H9 (cell line): ENCODE results near the gene DNAJC6. TPM values are rescaled to one million over a fixed set of nuclear protein-coding genes. Genes with fewer than 3 reads are reported as not detected.

Experiments
- DNase-seq: peaks from one replicate; pipeline ENCODE4 v3.0.0-alpha.2; 2017
- H2AFZ ChIP-seq: one replicate; pipeline ENCODE4 v1.6.1; 2013; ENCODE audit warnings: mild to moderate bottlenecking, low read length, control low read depth, moderate library complexity
- H2AK5ac ChIP-seq: 2 replicates; pipeline ENCODE4 v1.6.1; 2013; ENCODE audit warnings: low read length, control low read depth, mixed read lengths; ENCODE audit not compliant: insufficient read length
- H2BK120ac ChIP-seq: one replicate; pipeline ENCODE4 v1.6.1; 2013; ENCODE audit warnings: low read depth, mild to moderate bottlenecking, low read length, control low read depth, inconsistent platforms; ENCODE audit not compliant: poor library complexity, severe bottlenecking
- H2BK12ac ChIP-seq: 2 replicates; pipeline ENCODE4 v1.6.1; 2013; ENCODE audit warnings: low read length, control low read depth, mixed read lengths, low read depth; ENCODE audit not compliant: insufficient read length
- H2BK15ac ChIP-seq: 2 replicates; pipeline ENCODE4 v1.6.1; 2013; ENCODE audit warnings: low read depth, low read length, control low read depth
- H2BK20ac ChIP-seq: one replicate; pipeline ENCODE4 v1.6.1; 2013; ENCODE audit warnings: low read depth, mild to moderate bottlenecking, low read length, control low read depth, inconsistent platforms; ENCODE audit not compliant: poor library complexity, severe bottlenecking
- H2BK5ac ChIP-seq: 2 replicates; pipeline ENCODE4 v1.6.1; 2013; ENCODE audit warnings: low read length, control low read depth, mixed read lengths; ENCODE audit not compliant: insufficient read length
- H3K14ac ChIP-seq: 2 replicates; pipeline ENCODE4 v1.6.1; 2013; ENCODE audit warnings: low read length, control low read depth; ENCODE audit not compliant: insufficient read depth
- H3K18ac ChIP-seq: 2 replicates; pipeline ENCODE4 v1.6.1; 2013; ENCODE audit warnings: low read depth, mild to moderate bottlenecking, mixed read lengths, low read length, control low read depth; ENCODE audit not compliant: insufficient read length
- H3K23ac ChIP-seq: 2 replicates; pipeline ENCODE4 v1.6.1; 2013; ENCODE audit warnings: low read length, control low read depth, mixed read lengths, low read depth; ENCODE audit not compliant: insufficient read length
- H3K23me2 ChIP-seq: 2 replicates; pipeline ENCODE4 v1.6.1; 2013; ENCODE audit warnings: low read depth, mild to moderate bottlenecking, mixed read lengths, low read length, control low read depth; ENCODE audit not compliant: insufficient read length, poor library complexity, severe bottlenecking
- H3K27ac ChIP-seq: 2 replicates; pipeline ENCODE4 v1.5.1; 2013; ENCODE audit warnings: low read length, control low read depth, mixed read lengths, low read depth; ENCODE audit not compliant: insufficient read length
- H3K27me3 ChIP-seq: 2 replicates; pipeline ENCODE4 v1.6.1; 2013; ENCODE audit warnings: low read length, control low read depth, inconsistent platforms; ENCODE audit not compliant: insufficient read depth
- H3K4ac ChIP-seq: 2 replicates; pipeline ENCODE4 v1.6.1; 2013; ENCODE audit warnings: low read depth, mild to moderate bottlenecking, control low read depth, inconsistent platforms, low read length, moderate library complexity
- H3K4me1 ChIP-seq: 2 replicates; pipeline ENCODE4 v1.6.1; 2013; ENCODE audit warnings: low read length, control low read depth, inconsistent platforms; ENCODE audit not compliant: insufficient read depth
- H3K4me2 ChIP-seq: 2 replicates; pipeline ENCODE4 v1.6.1; 2013; ENCODE audit warnings: low read length, control low read depth, mixed read lengths; ENCODE audit not compliant: insufficient read length, insufficient read depth
- H3K56ac ChIP-seq: 2 replicates; pipeline ENCODE4 v1.6.1; 2013; ENCODE audit warnings: low read depth, mild to moderate bottlenecking, mixed read lengths, low read length, control low read depth; ENCODE audit not compliant: insufficient read length
- H3K79me1 ChIP-seq: 2 replicates; pipeline ENCODE4 v1.6.1; 2013; ENCODE audit warnings: low read depth, mild to moderate bottlenecking, moderate library complexity, low read length, control low read depth, inconsistent platforms; ENCODE audit not compliant: insufficient read depth, poor library complexity, severe bottlenecking
- H3K79me2 ChIP-seq: 2 replicates; pipeline ENCODE4 v1.6.1; 2013; ENCODE audit warnings: low read length, control low read depth, inconsistent platforms; ENCODE audit not compliant: insufficient read depth
- H3K9ac ChIP-seq: 2 replicates; pipeline ENCODE4 v1.6.1; 2013; ENCODE audit warnings: low read length, control low read depth, mixed read lengths; ENCODE audit not compliant: insufficient read length; ENCODE audit errors: extremely low read depth
- H3K9me3 ChIP-seq: one replicate; pipeline ENCODE4 v1.6.1; 2013; ENCODE audit warnings: low read depth, low read length, inconsistent platforms; ENCODE audit not compliant: control insufficient read depth
- H3T11ph ChIP-seq: one replicate; pipeline ENCODE4 v1.6.1; 2013; ENCODE audit warnings: mild to moderate bottlenecking, low read length, control low read depth, inconsistent platforms
- H4K20me1 ChIP-seq: one replicate; pipeline ENCODE4 v1.6.1; 2013; ENCODE audit not compliant: control insufficient read depth, insufficient read length, insufficient read depth
- H4K5ac ChIP-seq: 2 replicates; pipeline ENCODE4 v1.6.1; 2013; ENCODE audit warnings: low read depth, mild to moderate bottlenecking, mixed read lengths, low read length, control low read depth; ENCODE audit not compliant: insufficient read length
- H4K8ac ChIP-seq: replicated peaks from 2 replicates; pipeline ENCODE4 v1.6.1; 2013; ENCODE audit warnings: low read length, control low read depth, mixed read lengths, low read depth; ENCODE audit not compliant: insufficient read length
- H4K91ac ChIP-seq: 2 replicates; pipeline ENCODE4 v1.6.1; 2013; ENCODE audit warnings: low read depth, mild to moderate bottlenecking, moderate library complexity, mixed read lengths, low read length, control low read depth; ENCODE audit not compliant: insufficient read length
- H3K27ac Mint-ChIP-seq, 3 experiments: 2 replicates in 2 of 3; 3 replicates in 1 of 3; pipeline ENCODE4 v1.8.0; 2020 to 2021; ENCODE audit warnings: mixed read lengths in 3 of 3, mild to moderate bottlenecking in 1 of 3, moderate library complexity in 1 of 3
- H3K27me3 Mint-ChIP-seq: 2 replicates; pipeline ENCODE4 v1.8.0; 2021; ENCODE audit warnings: low read depth, mild to moderate bottlenecking, moderate library complexity, mixed read lengths
- H3K36me3 Mint-ChIP-seq, 3 experiments: 2 replicates in 2 of 3; 3 replicates in 1 of 3; pipeline ENCODE4 v1.8.0; 2020 to 2021; ENCODE audit warnings: low read depth in 3 of 3, mixed read lengths in 3 of 3; ENCODE audit not compliant: insufficient read depth in 1 of 3
- H3K4me1 Mint-ChIP-seq, 2 experiments: 2 replicates each; pipeline ENCODE4 v1.8.0; 2020; ENCODE audit warnings: mixed read lengths in 2 of 2
- H3K4me3 Mint-ChIP-seq, 2 experiments: 2 replicates in 1 of 2; 3 replicates in 1 of 2; pipeline ENCODE4 v1.8.0; 2020 to 2021; ENCODE audit warnings: mild to moderate bottlenecking in 2 of 2, mixed read lengths in 2 of 2, moderate library complexity in 1 of 2
- H3K9me3 Mint-ChIP-seq, 2 experiments: 2 replicates in 1 of 2; 3 replicates in 1 of 2; pipeline ENCODE4 v1.8.0; 2020; ENCODE audit warnings: mild to moderate bottlenecking in 2 of 2, mixed read lengths in 2 of 2, moderate library complexity in 1 of 2
- total RNA-seq: library from RNA; stranded (reverse); gene quantifications from 2 replicates; pipeline ENCODE4 v1.2.1, GENCODE V29; 2021
- TF ChIP-seq, protein P1 (sequence below): fragments of 200-600 bp; sonication (generic); conservative IDR thresholded peaks from 3 replicates; pipeline ENCODE4 v1.8.0; 2021; ENCODE audit warnings: antibody characterized with exemption, mild to moderate bottlenecking

The DNAJC6 gene
- total RNA-seq, 1 experiment from 2014 or later = 2.2 TPM

DNA sequence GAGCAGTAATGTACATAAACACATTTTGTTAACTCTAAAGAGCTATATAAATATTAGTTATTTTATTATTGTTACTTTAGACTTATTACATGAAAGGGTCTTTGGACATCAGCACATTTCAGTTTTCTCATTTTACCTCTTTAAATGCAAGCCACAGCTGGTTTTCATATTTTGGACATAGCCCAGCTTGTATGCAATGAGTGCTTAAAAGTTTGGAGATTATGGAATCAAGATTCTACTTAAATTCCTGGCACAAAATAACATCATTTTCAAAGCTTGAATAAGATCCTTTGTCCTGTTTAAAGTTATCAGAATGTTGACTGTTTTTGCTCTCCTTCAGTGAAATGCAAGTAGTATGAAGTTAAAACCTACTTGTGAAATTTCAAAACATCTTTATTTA lies 95.6 kb downstream of the DNAJC6 start:
- no peak overlapping the region for H2BK12ac ChIP-seq

More for the DNA sequence above, 95.6 kb downstream of the DNAJC6 start:
- peaks cover 3% of the 10 kb centered on the region; the same call in 1 of the 2 replicates for H3K4me1 ChIP-seq
- no peak overlapping the region for H3K18ac ChIP-seq
- H3K56ac ChIP-seq = no peak overlapping the region
- no peak overlapping the region for H2BK15ac ChIP-seq
- no peak overlapping the region for H3K23ac ChIP-seq
- H3K23me2 ChIP-seq = no peaks in the 10 kb centered on the region
- H3K27ac Mint-ChIP-seq = no peak overlapping the region
- H4K91ac ChIP-seq = no peak overlapping the region
- no peaks in the 10 kb centered on the region for H3K36me3 Mint-ChIP-seq
- H3K79me1 ChIP-seq = no peaks in the 10 kb centered on the region
- no peak for DNase-seq
- H3K79me2 ChIP-seq = no peaks in the 10 kb centered on the region
- no peaks in the 10 kb centered on the region for H3K27me3 Mint-ChIP-seq
- no peak overlapping the region for H3K27ac ChIP-seq
- H3K27me3 ChIP-seq = no peaks in the 10 kb centered on the region
- no peak overlapping the region for H2BK20ac ChIP-seq
- H2AK5ac ChIP-seq = no peak overlapping the region
- H3K9me3 ChIP-seq = no peaks in the 10 kb centered on the region
- H3K14ac ChIP-seq = no peak overlapping the region
- H4K8ac ChIP-seq = no peak overlapping the region
- H3K4me1 Mint-ChIP-seq = peaks cover 7 to 11% of the 10 kb centered on the region in 2 experiments
- no peak overlapping the region for H2BK5ac ChIP-seq
- no peak overlapping the region for H3K4me3 Mint-ChIP-seq
- no peak overlapping the region for H4K5ac ChIP-seq
- no peak overlapping the region for H3K9ac ChIP-seq
- H3K4ac ChIP-seq = no peak overlapping the region
- H3K4me2 ChIP-seq = no peak overlapping the region
- H2BK120ac ChIP-seq = no peak overlapping the region
- no peak overlapping the region for H3T11ph ChIP-seq
- no peaks in the 10 kb centered on the region for H4K20me1 ChIP-seq
- no peak overlapping the region for H2AFZ ChIP-seq
- H3K9me3 Mint-ChIP-seq = no peaks in the 10 kb centered on the region
- TF ChIP-seq, protein P1, sequence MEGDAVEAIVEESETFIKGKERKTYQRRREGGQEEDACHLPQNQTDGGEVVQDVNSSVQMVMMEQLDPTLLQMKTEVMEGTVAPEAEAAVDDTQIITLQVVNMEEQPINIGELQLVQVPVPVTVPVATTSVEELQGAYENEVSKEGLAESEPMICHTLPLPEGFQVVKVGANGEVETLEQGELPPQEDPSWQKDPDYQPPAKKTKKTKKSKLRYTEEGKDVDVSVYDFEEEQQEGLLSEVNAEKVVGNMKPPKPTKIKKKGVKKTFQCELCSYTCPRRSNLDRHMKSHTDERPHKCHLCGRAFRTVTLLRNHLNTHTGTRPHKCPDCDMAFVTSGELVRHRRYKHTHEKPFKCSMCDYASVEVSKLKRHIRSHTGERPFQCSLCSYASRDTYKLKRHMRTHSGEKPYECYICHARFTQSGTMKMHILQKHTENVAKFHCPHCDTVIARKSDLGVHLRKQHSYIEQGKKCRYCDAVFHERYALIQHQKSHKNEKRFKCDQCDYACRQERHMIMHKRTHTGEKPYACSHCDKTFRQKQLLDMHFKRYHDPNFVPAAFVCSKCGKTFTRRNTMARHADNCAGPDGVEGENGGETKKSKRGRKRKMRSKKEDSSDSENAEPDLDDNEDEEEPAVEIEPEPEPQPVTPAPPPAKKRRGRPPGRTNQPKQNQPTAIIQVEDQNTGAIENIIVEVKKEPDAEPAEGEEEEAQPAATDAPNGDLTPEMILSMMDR = no peak
